Measurements from ENCODE around the gene UQCRC1. TPM values are rescaled to one million over a fixed set of nuclear protein-coding genes. Genes with fewer than 3 reads are reported as not detected.

Gene UQCRC1
- total RNA-seq, 1 donor = 299 TPM

DNA sequence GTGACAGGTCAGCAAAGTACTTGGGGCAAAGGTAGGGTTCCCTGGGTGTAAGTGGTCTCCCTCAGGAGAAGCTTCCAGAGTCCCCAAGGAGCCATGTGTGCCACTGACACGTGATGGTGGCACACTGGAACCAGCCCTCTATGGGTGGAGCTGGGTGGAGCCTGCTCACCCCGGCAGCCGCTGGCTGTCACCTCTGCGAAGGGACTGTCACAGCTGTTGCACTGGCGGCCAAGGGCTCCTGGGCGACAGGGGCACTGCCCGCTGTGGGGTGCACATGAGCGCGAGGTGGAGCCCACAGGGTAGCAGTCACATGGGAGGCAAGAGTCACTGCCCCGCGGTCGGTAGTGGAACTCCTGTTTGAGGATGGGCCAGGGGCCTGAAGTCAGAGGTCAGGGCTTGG is 41.3 kb upstream of the UQCRC1 start:
- H3K36me3 ChIP-seq (ENCODE audit: insufficient read depth, low read length) = no peaks in the 10 kb centered on the region
- H3K79me2 ChIP-seq (ENCODE audit: insufficient read depth, low read length) = no peaks in the 10 kb centered on the region
- no peak overlapping the region for H2AFZ ChIP-seq (ENCODE audit: low read length)
- DNase-seq (ENCODE audit: insufficient read length, low spot score, missing footprints) = no peak
- H3K27ac ChIP-seq (ENCODE audit: low read depth, low read length) = no peak overlapping the region
- no peaks in the 10 kb centered on the region for H3K27me3 ChIP-seq (ENCODE audit: insufficient read depth, low read length)
- no peak overlapping the region for H3K4me2 ChIP-seq (ENCODE audit: insufficient read depth, low read length)
- H3K4me1 ChIP-seq (ENCODE audit: insufficient read depth, low read length) = no peaks in the 10 kb centered on the region
- no peaks in the 10 kb centered on the region for H3K9me3 ChIP-seq (ENCODE audit: low read depth, low read length)
- no peak overlapping the region for H3K4me3 ChIP-seq (ENCODE audit: insufficient read depth, low read length)
- no peaks in the 10 kb centered on the region for H4K20me1 ChIP-seq (ENCODE audit: insufficient read depth, low read length)
- TF ChIP-seq, protein P1, sequence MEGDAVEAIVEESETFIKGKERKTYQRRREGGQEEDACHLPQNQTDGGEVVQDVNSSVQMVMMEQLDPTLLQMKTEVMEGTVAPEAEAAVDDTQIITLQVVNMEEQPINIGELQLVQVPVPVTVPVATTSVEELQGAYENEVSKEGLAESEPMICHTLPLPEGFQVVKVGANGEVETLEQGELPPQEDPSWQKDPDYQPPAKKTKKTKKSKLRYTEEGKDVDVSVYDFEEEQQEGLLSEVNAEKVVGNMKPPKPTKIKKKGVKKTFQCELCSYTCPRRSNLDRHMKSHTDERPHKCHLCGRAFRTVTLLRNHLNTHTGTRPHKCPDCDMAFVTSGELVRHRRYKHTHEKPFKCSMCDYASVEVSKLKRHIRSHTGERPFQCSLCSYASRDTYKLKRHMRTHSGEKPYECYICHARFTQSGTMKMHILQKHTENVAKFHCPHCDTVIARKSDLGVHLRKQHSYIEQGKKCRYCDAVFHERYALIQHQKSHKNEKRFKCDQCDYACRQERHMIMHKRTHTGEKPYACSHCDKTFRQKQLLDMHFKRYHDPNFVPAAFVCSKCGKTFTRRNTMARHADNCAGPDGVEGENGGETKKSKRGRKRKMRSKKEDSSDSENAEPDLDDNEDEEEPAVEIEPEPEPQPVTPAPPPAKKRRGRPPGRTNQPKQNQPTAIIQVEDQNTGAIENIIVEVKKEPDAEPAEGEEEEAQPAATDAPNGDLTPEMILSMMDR (IDR thresholded peaks at IDR 0.05; ENCODE audit: extremely low read depth, low read depth, low read length) = no peak

DNA sequence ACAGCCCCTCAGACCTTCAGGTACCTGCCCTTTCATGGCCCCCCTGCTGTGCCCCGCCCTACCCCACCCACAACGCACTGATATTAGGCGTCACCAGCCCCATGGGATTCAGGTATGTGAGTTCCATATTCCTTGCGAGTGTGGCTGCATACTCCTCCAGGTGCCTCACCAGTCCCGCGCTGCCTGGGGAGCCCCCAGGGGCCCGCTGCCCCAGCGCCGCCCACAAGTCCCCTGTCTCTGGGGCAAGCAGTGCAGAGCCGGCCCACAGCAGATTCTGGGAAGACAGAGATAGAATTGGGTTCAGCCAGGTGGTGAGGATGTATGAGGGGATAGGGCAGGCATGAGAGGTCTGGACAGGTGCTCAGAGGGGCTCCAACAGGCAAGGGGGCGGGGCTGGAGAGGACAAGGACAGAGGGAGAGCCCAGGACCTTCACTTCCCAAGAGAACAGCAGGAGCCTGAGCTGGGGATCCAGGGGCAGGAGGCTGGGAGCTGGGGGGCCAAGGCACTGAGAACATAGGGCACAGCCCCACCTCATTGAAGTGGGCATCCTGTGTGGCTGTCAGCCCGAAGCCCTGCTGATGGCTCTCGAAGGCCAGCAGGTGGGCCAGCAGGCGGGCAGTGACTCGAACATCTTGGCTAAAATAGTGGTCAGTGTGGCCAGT is 38.9 kb upstream of the UQCRC1 start:
- Histone ChIP-seq H3K36me3 (ENCODE audit: insufficient read depth, low read length) (no peaks in the 10 kb centered on the region), H3K4me3 (ENCODE audit: insufficient read depth, low read length) (no peak overlapping the region), H3K27me3 (ENCODE audit: insufficient read depth, low read length) (no peaks in the 10 kb centered on the region), H3K4me1 (ENCODE audit: insufficient read depth, low read length) (no peaks in the 10 kb centered on the region), H4K20me1 (ENCODE audit: insufficient read depth, low read length) (no peaks in the 10 kb centered on the region), H3K9me3 (ENCODE audit: low read depth, low read length) (no peaks in the 10 kb centered on the region), H3K4me2 (ENCODE audit: insufficient read depth, low read length) (no peak overlapping the region), H3K27ac (ENCODE audit: low read depth, low read length) (no peak overlapping the region), H3K79me2 (ENCODE audit: insufficient read depth, low read length) (no peaks in the 10 kb centered on the region), H2AFZ (ENCODE audit: low read length) (no peak overlapping the region)
- TF ChIP-seq, protein P1 (IDR thresholded peaks at IDR 0.05; ENCODE audit: extremely low read depth, low read depth, low read length) = no peak
- DNase-seq (ENCODE audit: insufficient read length, low spot score, missing footprints) = no peak

DNA sequence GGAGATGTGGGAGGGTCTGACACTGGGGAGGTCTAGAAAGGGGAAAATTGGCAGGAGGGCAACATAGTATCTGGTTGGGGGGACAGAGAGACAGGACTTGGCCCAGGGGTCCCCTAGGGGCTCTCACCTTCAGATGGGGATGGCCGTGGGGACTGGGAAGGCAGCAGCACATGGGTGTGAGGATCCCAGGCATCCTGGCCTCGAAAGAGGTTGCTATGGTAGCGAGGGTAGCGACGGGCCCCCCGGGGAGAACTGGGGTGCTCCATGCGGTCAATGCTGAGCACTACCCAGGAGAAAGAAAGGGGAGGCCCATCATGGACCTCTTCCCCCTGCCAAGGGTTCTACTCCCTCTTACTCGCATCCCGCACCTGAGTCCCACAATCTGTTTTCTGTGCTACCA is 38.3 kb upstream of the UQCRC1 start:
- TF ChIP-seq, protein P1 (IDR thresholded peaks at IDR 0.05; ENCODE audit: extremely low read depth, low read depth, low read length) = no peak
- H2AFZ ChIP-seq (ENCODE audit: low read length) = no peak overlapping the region
- H3K4me3 ChIP-seq (ENCODE audit: insufficient read depth, low read length) = no peak overlapping the region
- H3K9me3 ChIP-seq (ENCODE audit: low read depth, low read length) = no peaks in the 10 kb centered on the region
- H3K4me1 ChIP-seq (ENCODE audit: insufficient read depth, low read length) = no peaks in the 10 kb centered on the region
- no peak overlapping the region for H3K4me2 ChIP-seq (ENCODE audit: insufficient read depth, low read length)
- H3K27me3 ChIP-seq (ENCODE audit: insufficient read depth, low read length) = no peaks in the 10 kb centered on the region
- H3K36me3 ChIP-seq (ENCODE audit: insufficient read depth, low read length) = no peaks in the 10 kb centered on the region
- H4K20me1 ChIP-seq (ENCODE audit: insufficient read depth, low read length) = no peaks in the 10 kb centered on the region
- H3K79me2 ChIP-seq (ENCODE audit: insufficient read depth, low read length) = no peaks in the 10 kb centered on the region
- no peak overlapping the region for H3K27ac ChIP-seq (ENCODE audit: low read depth, low read length)
- DNase-seq (ENCODE audit: insufficient read length, low spot score, missing footprints) = no peak

DNA sequence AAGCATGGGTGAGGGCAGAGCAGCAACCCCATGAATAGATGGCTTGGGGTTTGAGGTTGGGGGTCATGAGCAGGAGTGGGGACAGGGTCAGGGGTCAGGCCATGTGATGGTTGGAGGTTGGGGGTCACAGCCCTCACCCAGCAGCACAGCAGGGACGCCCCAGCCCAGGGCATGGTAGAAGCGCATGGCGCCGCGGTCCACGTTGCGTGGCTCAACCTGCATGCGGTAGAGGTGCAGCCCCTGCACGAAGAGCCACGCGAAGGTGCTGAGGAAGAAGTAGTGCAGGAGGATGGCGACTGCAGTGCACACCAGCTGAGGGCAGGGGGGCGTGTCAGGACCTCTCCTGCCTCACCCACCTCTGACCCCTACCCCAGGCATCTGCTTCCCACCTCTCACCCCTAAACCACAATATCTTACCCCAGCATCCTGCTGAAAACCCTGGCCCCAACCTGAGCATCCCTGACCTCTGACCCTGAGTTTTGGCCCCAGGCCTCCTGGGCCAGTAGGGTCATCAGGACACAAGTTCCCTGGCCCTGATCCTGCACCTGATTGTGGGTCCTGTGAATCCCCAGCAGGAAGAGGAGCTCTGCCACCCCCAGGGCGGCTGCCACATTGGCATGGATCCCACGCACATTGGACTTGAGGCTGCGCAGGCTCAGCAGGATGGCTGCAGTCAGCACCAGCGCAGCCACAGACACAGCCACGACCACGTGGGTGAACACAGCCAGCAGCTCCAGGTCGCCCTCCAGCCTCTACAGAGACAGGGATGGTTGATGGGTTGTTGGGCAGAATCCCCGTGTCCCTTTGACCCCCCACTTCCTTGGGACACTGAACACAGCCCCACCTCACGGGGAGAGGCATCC is 35.7 kb upstream of the UQCRC1 start:
- H3K4me3 ChIP-seq (ENCODE audit: insufficient read depth, low read length) = no peak overlapping the region
- H3K27me3 ChIP-seq (ENCODE audit: insufficient read depth, low read length) = no peaks in the 10 kb centered on the region
- TF ChIP-seq, protein P1 (IDR thresholded peaks at IDR 0.05; ENCODE audit: extremely low read depth, low read depth, low read length) = no peak
- H3K4me2 ChIP-seq (ENCODE audit: insufficient read depth, low read length) = no peak overlapping the region
- no peaks in the 10 kb centered on the region for H3K36me3 ChIP-seq (ENCODE audit: insufficient read depth, low read length)
- no peaks in the 10 kb centered on the region for H3K79me2 ChIP-seq (ENCODE audit: insufficient read depth, low read length)
- DNase-seq (ENCODE audit: insufficient read length, low spot score, missing footprints) = no peak
- H4K20me1 ChIP-seq (ENCODE audit: insufficient read depth, low read length) = no peaks in the 10 kb centered on the region
- H2AFZ ChIP-seq (ENCODE audit: low read length) = no peak overlapping the region
- no peaks in the 10 kb centered on the region for H3K9me3 ChIP-seq (ENCODE audit: low read depth, low read length)
- no peaks in the 10 kb centered on the region for H3K4me1 ChIP-seq (ENCODE audit: insufficient read depth, low read length)
- H3K27ac ChIP-seq (ENCODE audit: low read depth, low read length) = no peak overlapping the region

Data from osteoblast (primary cell).